Upper lobe of right lung (tissue), 1 donor: ENCODE results near the gene GALNT14. TPM values are rescaled to one million over a fixed set of nuclear protein-coding genes. Genes with fewer than 3 reads are reported as not detected.

Source experiments
- ATAC-seq: fragments of 200-7000 bp; cut with Tn5 transposase; one replicate; pipeline ENCODE4 v1.9.1; 2020; ENCODE audit warnings: mild to moderate bottlenecking, moderate library complexity
- DNase-seq: peaks from one replicate; pipeline ENCODE4 v3.0.0-alpha.2; 2020
- H3K27ac ChIP-seq: fragments of 200-600 bp; one replicate; pipeline ENCODE4 v1.8.0; 2022
- H3K27me3 ChIP-seq: fragments of 200-600 bp; one replicate; pipeline ENCODE4 v1.8.0; 2022; ENCODE audit warnings: mild to moderate bottlenecking
- H3K36me3 ChIP-seq: fragments of 200-600 bp; one replicate; pipeline ENCODE4 v1.8.0; 2022
- H3K4me1 ChIP-seq: fragments of 200-600 bp; one replicate; pipeline ENCODE4 v1.8.0; 2022
- H3K4me3 ChIP-seq: fragments of 200-600 bp; one replicate; pipeline ENCODE4 v1.8.0; 2022; ENCODE audit warnings: mild to moderate bottlenecking
- H3K9me3 ChIP-seq: fragments of 200-600 bp; one replicate; pipeline ENCODE4 v1.8.0; 2022
- intact Hi-C: fragments of 100-400 bp; cut with DNase I; formaldehyde crosslinking; loops from one replicate; pipeline ENCODE4 v1.11.0; 2022
- total RNA-seq: library from RNA; stranded (reverse); fragmentation: NEBNext Ultra II Directional; extraction: Animal tissue kit (Norgen Biotek cat#: 25700); gene quantifications from one replicate; pipeline ENCODE4 v1.2.1, GENCODE V29; 2021
- TF ChIP-seq, protein P1 (sequence below): fragments of 200-600 bp; IDR thresholded peaks from one replicate; pipeline ENCODE4 v1.8.0; 2022; ENCODE audit warnings: antibody characterized with exemption
- donor health status: DM: no; HTN: yes; CAD: no; lungs with severe emphysema.

Gene GALNT14
- total RNA-seq, 1 donor from 2014 or later: 0.81 TPM

DNA sequence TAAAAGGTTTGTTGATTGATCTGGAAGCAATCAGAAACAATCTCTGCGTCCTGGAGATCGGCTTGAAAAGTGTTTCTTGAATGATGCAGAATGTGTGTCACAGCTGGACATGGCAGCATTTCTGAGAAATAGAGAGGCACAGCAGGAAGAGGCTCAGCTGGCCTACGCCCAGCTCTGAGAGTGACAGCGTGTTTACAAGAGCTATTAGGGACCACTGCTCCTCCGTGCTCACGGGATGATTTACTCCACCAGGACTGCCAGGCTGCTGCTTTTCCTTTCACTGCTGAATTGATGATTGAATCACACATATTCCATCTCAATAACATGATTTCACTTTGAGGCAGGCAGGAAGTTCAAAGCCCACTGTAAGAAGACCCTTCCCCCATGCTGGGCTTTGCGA lies 62.8 kb downstream of the GALNT14 start:
- TF ChIP-seq, protein P1, sequence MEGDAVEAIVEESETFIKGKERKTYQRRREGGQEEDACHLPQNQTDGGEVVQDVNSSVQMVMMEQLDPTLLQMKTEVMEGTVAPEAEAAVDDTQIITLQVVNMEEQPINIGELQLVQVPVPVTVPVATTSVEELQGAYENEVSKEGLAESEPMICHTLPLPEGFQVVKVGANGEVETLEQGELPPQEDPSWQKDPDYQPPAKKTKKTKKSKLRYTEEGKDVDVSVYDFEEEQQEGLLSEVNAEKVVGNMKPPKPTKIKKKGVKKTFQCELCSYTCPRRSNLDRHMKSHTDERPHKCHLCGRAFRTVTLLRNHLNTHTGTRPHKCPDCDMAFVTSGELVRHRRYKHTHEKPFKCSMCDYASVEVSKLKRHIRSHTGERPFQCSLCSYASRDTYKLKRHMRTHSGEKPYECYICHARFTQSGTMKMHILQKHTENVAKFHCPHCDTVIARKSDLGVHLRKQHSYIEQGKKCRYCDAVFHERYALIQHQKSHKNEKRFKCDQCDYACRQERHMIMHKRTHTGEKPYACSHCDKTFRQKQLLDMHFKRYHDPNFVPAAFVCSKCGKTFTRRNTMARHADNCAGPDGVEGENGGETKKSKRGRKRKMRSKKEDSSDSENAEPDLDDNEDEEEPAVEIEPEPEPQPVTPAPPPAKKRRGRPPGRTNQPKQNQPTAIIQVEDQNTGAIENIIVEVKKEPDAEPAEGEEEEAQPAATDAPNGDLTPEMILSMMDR: no peak
- Histone ChIP-seq H3K9me3 (no peaks in the 10 kb centered on the region), H3K27me3 (no peaks in the 10 kb centered on the region), H3K27ac (no peak overlapping the region), H3K36me3 (no peaks in the 10 kb centered on the region), H3K4me1 (no peaks in the 10 kb centered on the region), H3K4me3 (no peak overlapping the region)
- intact Hi-C loops: no loop called here
- DNase-seq (no peak), ATAC-seq (no peak)

DNA sequence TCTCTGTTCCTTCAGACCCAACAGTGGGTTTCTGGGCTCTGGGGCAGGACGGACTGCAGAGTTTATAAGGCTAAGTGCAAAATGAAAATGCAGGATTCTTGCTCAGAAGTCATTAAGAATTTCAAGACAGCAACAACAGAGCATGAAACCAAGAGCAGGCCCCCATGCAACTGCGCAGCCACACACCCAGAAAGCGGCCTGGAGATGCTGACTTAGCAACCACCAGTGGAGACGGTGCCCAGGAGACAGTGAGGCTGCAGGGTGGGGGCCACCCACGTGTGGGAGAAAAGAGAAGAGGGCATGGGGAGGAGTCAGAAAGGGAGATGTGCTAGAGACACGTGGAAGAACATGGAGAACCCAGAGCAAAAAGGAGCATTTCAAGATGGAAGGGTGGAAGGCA lies 66.5 kb downstream of the GALNT14 start:
- H3K27ac ChIP-seq: no peak overlapping the region
- no peak overlapping the region for H3K4me3 ChIP-seq
- ATAC-seq (no peak), DNase-seq (no peak)
- no peaks in the 10 kb centered on the region for H3K36me3 ChIP-seq
- H3K4me1 ChIP-seq: no peaks in the 10 kb centered on the region
- H3K27me3 ChIP-seq: no peaks in the 10 kb centered on the region
- TF ChIP-seq, protein P1: no peak
- intact Hi-C loops: no loop called here
- no peaks in the 10 kb centered on the region for H3K9me3 ChIP-seq

DNA sequence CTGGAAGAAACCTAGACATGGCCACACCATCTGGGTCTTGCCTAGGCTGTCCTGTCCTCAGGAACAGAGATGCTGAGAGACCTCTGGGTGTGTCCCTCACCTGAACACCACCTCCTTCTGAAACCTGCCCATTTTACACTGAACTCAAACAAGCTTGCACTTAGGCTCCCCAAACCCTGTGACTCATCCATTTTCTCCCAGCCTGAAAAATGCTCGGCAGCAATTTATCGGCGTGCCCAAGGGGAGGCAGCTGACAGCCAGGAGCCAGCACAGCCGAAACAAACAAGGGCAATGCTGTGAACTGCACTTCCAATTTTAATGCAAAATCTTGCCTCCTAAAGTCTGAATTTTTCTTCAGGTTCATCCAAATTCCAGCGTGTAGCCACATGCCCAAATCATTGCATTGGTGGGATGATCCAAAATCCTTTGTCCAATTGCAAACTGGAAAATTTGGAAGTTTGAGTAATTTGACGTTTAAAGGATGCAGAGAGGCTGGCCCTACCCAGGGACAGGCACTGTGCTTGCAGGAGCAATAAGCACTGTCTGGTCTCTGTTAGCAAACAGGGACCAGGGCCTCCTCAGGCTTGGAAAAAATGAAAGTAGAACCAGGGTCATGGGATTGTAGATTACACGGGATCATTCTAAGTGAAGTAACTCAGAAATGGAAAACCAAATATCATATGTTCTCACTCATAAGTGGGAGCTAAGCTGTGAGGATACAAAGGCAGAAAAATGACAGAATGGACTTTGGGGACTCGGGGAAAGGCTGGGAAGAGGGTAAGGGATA lies 67.7 kb downstream of the GALNT14 start:
- DNase-seq: no peak
- intact Hi-C loops: no loop called here
- Histone ChIP-seq H3K9me3 (no peaks in the 10 kb centered on the region), H3K4me1 (no peaks in the 10 kb centered on the region), H3K36me3 (no peaks in the 10 kb centered on the region), H3K4me3 (no peak overlapping the region), H3K27ac (no peak overlapping the region), H3K27me3 (no peaks in the 10 kb centered on the region)
- TF ChIP-seq, protein P1: no peak
- ATAC-seq: no peak

DNA sequence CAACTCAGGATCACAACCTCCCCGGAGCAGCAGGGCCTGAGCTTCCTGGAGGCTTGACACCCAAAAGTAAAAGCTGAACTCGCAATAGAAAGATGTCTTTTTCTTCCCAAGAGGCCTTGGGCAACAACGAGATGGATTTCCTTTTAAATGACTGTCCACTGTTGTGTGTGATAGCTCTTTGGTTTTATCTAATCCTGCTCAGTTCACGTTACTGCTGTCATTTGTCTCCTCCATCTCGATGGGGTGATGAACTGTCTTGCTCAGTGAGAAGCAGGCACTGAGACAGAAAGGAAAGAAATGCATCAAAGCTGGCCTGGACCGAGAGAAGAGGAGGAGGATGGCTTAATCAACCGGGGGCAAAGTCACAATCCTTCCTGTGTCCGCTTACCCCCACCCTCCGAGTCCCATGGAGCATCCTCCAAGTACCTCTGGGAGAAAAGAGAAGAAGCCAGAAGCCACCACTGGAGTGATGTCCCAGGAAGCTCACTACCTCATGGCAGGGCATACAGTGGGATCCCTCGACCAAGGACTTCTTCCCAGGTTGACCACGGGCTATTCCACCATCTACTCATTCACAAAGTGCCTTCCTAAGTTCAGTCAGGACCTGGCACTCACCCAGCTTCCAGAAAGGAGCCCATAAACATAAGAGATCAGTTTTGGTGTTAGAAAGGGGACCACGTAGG lies 68.5 kb downstream of the GALNT14 start:
- intact Hi-C loops: no loop called here
- no peaks in the 10 kb centered on the region for H3K4me1 ChIP-seq
- no peaks in the 10 kb centered on the region for H3K36me3 ChIP-seq
- TF ChIP-seq, protein P1: no peak
- DNase-seq: peak; percentile 28
- H3K4me3 ChIP-seq: no peak overlapping the region
- H3K27me3 ChIP-seq: no peaks in the 10 kb centered on the region
- no peaks in the 10 kb centered on the region for H3K9me3 ChIP-seq
- no peak overlapping the region for H3K27ac ChIP-seq
- ATAC-seq: no peak

DNA sequence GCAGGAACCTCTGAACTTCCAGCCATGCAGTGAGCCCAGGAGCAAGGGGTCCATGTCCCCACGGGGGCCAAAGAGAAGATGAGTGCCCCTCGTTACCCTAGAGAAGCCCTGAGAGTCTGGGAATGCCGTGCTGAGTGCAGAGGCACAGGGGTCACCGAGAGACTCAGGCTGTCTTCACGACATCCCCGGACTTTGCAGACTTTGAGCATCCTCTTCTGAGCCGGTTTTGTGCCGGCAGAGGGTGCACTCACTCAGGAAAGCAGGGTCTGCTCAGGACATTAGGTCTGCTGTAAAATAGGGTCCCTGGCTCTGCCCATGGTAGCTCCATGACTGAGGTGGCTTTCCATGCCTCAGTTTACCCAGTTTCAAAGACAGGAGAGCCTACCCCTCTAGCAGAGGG lies 71.0 kb downstream of the GALNT14 start:
- ATAC-seq: no peak
- H3K27me3 ChIP-seq: no peaks in the 10 kb centered on the region
- no peak overlapping the region for H3K27ac ChIP-seq
- no peaks in the 10 kb centered on the region for H3K9me3 ChIP-seq
- H3K4me3 ChIP-seq: no peak overlapping the region
- intact Hi-C loops: no loop called here
- H3K4me1 ChIP-seq: no peaks in the 10 kb centered on the region
- no peaks in the 10 kb centered on the region for H3K36me3 ChIP-seq
- no peak for DNase-seq
- TF ChIP-seq, protein P1: no peak
